Heart left ventricle (tissue), 16 donors: ENCODE measurements around the gene RALGAPA2. TPM values are rescaled to one million over a fixed set of nuclear protein-coding genes. Genes with fewer than 3 reads are reported as not detected.
A peak's percentile ranks its signal among the peaks of the same experiment; 100 is the strongest.

Source experiments
- ATAC-seq, 4 donors: fragments of 200-7000 bp; cut with Tn5 transposase; one replicate each; pipeline ENCODE4 v1.9.1; 2020 to 2022; ENCODE audit warnings: moderate library complexity in 4 of 4, mild to moderate bottlenecking in 3 of 4, moderate number of reproducible peaks in 1 of 4
- DNase-seq, 5 donors: peaks; one replicate each; pipeline ENCODE4 v3.0.0-alpha.2; 2020
- H3K27ac ChIP-seq, 12 donors: fragments of 200-600 bp; sonication (generic) in 4 of 12; one replicate each; pipeline versions ENCODE4 v1.5.0 to v1.8.0; 2016 to 2022; ENCODE audit warnings: mild to moderate bottlenecking in 2 of 12
- H3K27me3 ChIP-seq, 9 donors: fragments of 200-600 bp; sonication (generic) in 2 of 9; one replicate each; pipeline versions ENCODE4 v1.5.1 to v1.8.0; 2016 to 2022; ENCODE audit warnings: mild to moderate bottlenecking in 3 of 9
- H3K36me3 ChIP-seq, 9 donors: fragments of 200-600 bp; sonication (generic) in 2 of 9; one replicate each; pipeline versions ENCODE4 v1.5.0 to v1.8.0; 2018 to 2022; ENCODE audit warnings: mild to moderate bottlenecking in 2 of 9
- H3K4me1 ChIP-seq, 12 donors: fragments of 200-600 bp; sonication (generic) in 4 of 12; one replicate each; pipeline versions ENCODE4 v1.5.0 to v1.8.0; 2016 to 2022; ENCODE audit warnings: mild to moderate bottlenecking in 3 of 12
- H3K4me3 ChIP-seq, 12 donors: fragments of 200-600 bp; sonication (generic) in 4 of 12; one replicate each; pipeline versions ENCODE4 v1.5.0 to v1.8.0; 2017 to 2022; ENCODE audit warnings: mild to moderate bottlenecking in 9 of 12, moderate library complexity in 4 of 12
- H3K9me3 ChIP-seq, 12 donors: fragments of 200-600 bp; sonication (generic) in 4 of 12; one replicate each; pipeline versions ENCODE4 v1.5.0 to v1.8.0; 2016 to 2022; ENCODE audit warnings: mild to moderate bottlenecking in 1 of 12
- POLR2A ChIP-seq, 2 donors: fragments of 450-650 bp; IDR thresholded peaks; one replicate each; pipeline ENCODE4 v1.6.1; 2017; ENCODE audit warnings: antibody characterized with exemption in 2 of 2, mild to moderate bottlenecking in 2 of 2, moderate library complexity in 2 of 2
- WGBS, 4 donors: extraction: QIAGEN DNeasy Blood & Tissue Kit in 2 of 4; methylation state at CpG; one replicate each; pipeline versions ENCODE4 v1.1.5 to v1.1.7; 2013 to 2018; 5-methylcytosine and 5-hydroxymethylcytosine counted together
- intact Hi-C, 10 donors: fragments of 100-400 bp; cut with DNase I; formaldehyde crosslinking; loops; one replicate each; pipeline versions ENCODE4 v1.11.1 to v1.14.2; 2022
- polyA plus RNA-seq, 2 donors: library from polyadenylated mRNA; stranded (reverse); fragments of 200-250 nt; gene quantifications; one replicate each; pipeline ENCODE4 v1.2.3, GENCODE V29; 2013
- total RNA-seq, 9 donors: library from RNA; depleted of rRNA in 2 of 9; stranded (reverse); fragments of >200 nt in 2 of 9; fragmentation: NEBNext Ultra II Directional in 3 of 9; extraction: Animal tissue kit (Norgen Biotek cat#: 25700) in 3 of 9; gene quantifications; one replicate each; pipeline versions ENCODE4 v1.1.0 to v1.2.4, GENCODE V29; 2016 to 2023
- TF ChIP-seq, protein P1 (sequence below), 12 donors: fragments of 200-600 bp; sonication (generic) in 4 of 12; IDR thresholded peaks; one replicate each; pipeline versions ENCODE4 v1.5.0 to v1.8.0; 2018 to 2022; ENCODE audit warnings: antibody characterized with exemption in 12 of 12, mild to moderate bottlenecking in 5 of 12
- donor health status: ischemic (EF 13 %, LVEDD 7.1; RV severe dilation, severe dysfunction).
- donor health status: healthy with polysubstance abuse.
- donor health status: DM: no; HTN: yes; CAD: no.
- donor health status: DM: no; HTN: no; CAD: no.
- donor health status: ischemic (EF 25% LVEDD 6.9; RV normal size, moderate dysfunction).
- donor health status: ischemic (EF 25% LVEDD 5.7; RV mildly dilated, moderate dysfunction).
- donor health status: healthy.
- donor health status: DM: yes; HTN: yes; CAD: no.
- donor health status: ischemic (EF 35%, LVEDD 5.7; RV mildly dilated, moderate dysfunction).
- donor health status: nonischemic (EF 11% LVEDD 7.7; RV severe dilation, severe dysfunction).
- donor health status: DM: yes; HTN: yes; CAD: no.
- donor health status: PGD.
- donor health status: ischemic (EF 29% LVEDD 5.4; RV normal size, mild dysfunction).
- donor health status: nonischemic (EF 23%, LVEDD 6.1; RV moderate dilation, normal function).

Gene RALGAPA2
- total and polyA plus RNA-seq, 11 donors: 5.6 to 33.8 (median 21.4) TPM

- no peak for DNase-seq
- 20 to 45% (median 25%) methylated on average over 1 of the region's 1 CpG for WGBS, 4 donors
- H3K27ac ChIP-seq: no peak overlapping the region
- no peaks in the 10 kb centered on the region for H3K9me3 ChIP-seq
- H3K27me3 ChIP-seq: no peaks in the 10 kb centered on the region
- H3K4me3 ChIP-seq: no peak overlapping the region
- TF ChIP-seq, protein P1, sequence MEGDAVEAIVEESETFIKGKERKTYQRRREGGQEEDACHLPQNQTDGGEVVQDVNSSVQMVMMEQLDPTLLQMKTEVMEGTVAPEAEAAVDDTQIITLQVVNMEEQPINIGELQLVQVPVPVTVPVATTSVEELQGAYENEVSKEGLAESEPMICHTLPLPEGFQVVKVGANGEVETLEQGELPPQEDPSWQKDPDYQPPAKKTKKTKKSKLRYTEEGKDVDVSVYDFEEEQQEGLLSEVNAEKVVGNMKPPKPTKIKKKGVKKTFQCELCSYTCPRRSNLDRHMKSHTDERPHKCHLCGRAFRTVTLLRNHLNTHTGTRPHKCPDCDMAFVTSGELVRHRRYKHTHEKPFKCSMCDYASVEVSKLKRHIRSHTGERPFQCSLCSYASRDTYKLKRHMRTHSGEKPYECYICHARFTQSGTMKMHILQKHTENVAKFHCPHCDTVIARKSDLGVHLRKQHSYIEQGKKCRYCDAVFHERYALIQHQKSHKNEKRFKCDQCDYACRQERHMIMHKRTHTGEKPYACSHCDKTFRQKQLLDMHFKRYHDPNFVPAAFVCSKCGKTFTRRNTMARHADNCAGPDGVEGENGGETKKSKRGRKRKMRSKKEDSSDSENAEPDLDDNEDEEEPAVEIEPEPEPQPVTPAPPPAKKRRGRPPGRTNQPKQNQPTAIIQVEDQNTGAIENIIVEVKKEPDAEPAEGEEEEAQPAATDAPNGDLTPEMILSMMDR (IDR thresholded peaks at IDR 0.05): no peak
- no peak for TF ChIP-seq POLR2A (IDR thresholded peaks at IDR 0.05)
- peaks cover 0 to 40% (median 20%) of the 10 kb centered on the region in 12 donors for H3K4me1 ChIP-seq
- H3K36me3 ChIP-seq: no peaks in the 10 kb centered on the region
- intact Hi-C loops: no loop called here
- peak in 3 of 4 donors; percentile 33 to 67 (median 57) for ATAC-seq
Observed at GRCh38 chr20:20668639-20669038, 43.8 kb downstream of the RALGAPA2 start.

- intact Hi-C loops: no loop called here
- Histone ChIP-seq H3K36me3 (no peaks in the 10 kb centered on the region), H3K9me3 (no peaks in the 10 kb centered on the region), H3K4me1 (peaks cover 0 to 40% (median 19%) of the 10 kb centered on the region in 12 donors), H3K27ac (no peak overlapping the region), H3K4me3 (no peak overlapping the region), H3K27me3 (no peaks in the 10 kb centered on the region)
- no peak for TF ChIP-seq POLR2A (IDR thresholded peaks at IDR 0.05)
- TF ChIP-seq, protein P1 (IDR thresholded peaks at IDR 0.05): no peak
- DNase-seq: no peak
- WGBS, 4 donors: 53 to 67% (median 59%) methylated on average over 5 of the region's 5 CpGs
- ATAC-seq: no peak
Observed at GRCh38 chr20:20666359-20666758, 46.1 kb downstream of the RALGAPA2 start.

GRCh38 chr20:20665606-20666332 lies 46.7 kb downstream of the RALGAPA2 start:
- Histone ChIP-seq H3K9me3 (no peaks in the 10 kb centered on the region), H3K4me1 (peaks cover 0 to 40% (median 19%) of the 10 kb centered on the region in 12 donors), H3K27me3 (no peaks in the 10 kb centered on the region), H3K36me3 (no peaks in the 10 kb centered on the region), H3K4me3 (no peak overlapping the region), H3K27ac (no peak overlapping the region)
- intact Hi-C loops: loop anchor here in 8 of 10 donors (1.0 to 2.0 kb wide), 2 partner anchors 159 to 160 kb away; no protein-coding TSS in a partner anchor
- WGBS, 4 donors: 76 to 81% (median 76%) methylated on average over 3 of the region's 3 CpGs
- ATAC-seq: no peak
- no peak for DNase-seq
- TF ChIP-seq POLR2A (IDR thresholded peaks at IDR 0.05): no peak
- TF ChIP-seq, protein P1 (IDR thresholded peaks at IDR 0.05): no peak

- ATAC-seq (peak; percentile 85 to 92 (median 91)), DNase-seq (peak in 1 of 5 donors; percentile 18)
- H3K27me3 ChIP-seq: no peaks in the 10 kb centered on the region
- intact Hi-C loops: loop anchor here (1.0 to 2.0 kb wide), 2 partner anchors 160 kb away; no protein-coding TSS in a partner anchor
- 39 to 45% (median 42%) methylated on average over 2 of the region's 2 CpGs for WGBS, 4 donors
- TF ChIP-seq POLR2A (IDR thresholded peaks at IDR 0.05): no peak
- TF ChIP-seq, protein P1 (IDR thresholded peaks at IDR 0.05): peak; percentile 47 to 75 (median 64)
- no peaks in the 10 kb centered on the region for H3K9me3 ChIP-seq
- no peak overlapping the region for H3K27ac ChIP-seq
- H3K4me3 ChIP-seq: no peak overlapping the region
- H3K4me1 ChIP-seq: peaks cover 0 to 40% (median 19%) of the 10 kb centered on the region in 12 donors
- no peaks in the 10 kb centered on the region for H3K36me3 ChIP-seq
Observed at GRCh38 chr20:20664795-20665589, 47.5 kb downstream of the RALGAPA2 start.
